SK-N-SH (cell line): ENCODE data around the gene ABHD2. TPM values are rescaled to one million over a fixed set of nuclear protein-coding genes. Genes with fewer than 3 reads are reported as not detected.

Experiments
- CTCF ChIA-PET: fragments of 300-600, 350-600 bp; formaldehyde crosslinking; extraction: SDS; loops from one replicate; lab custom pipeline; 2021; lab: Yijun Ruan, JAX
- POLR2A ChIA-PET: fragments of 350-600 bp; sonication (Branson Sonifier 250); formaldehyde crosslinking; extraction: SDS; loops from one replicate; lab custom pipeline; 2020; ENCODE audit warnings: antibody characterized with exemption, inconsistent platforms; lab: Yijun Ruan, JAX
- DNase-seq: peaks from one replicate; pipeline ENCODE4 v3.0.0; 2012
- H2AFZ ChIP-seq: fragments of 200-600 bp; sonication (generic); 2 replicates; pipeline ENCODE4 v1.8.1; 2016; ENCODE audit warnings: antibody characterized with exemption, mild to moderate bottlenecking, low read depth
- H3F3A ChIP-seq: fragments of 200-600 bp; sonication (generic); replicated peaks from 2 replicates; pipeline ENCODE3; 2016; ENCODE audit warnings: antibody characterized with exemption, mild to moderate bottlenecking; ENCODE audit not compliant: insufficient read depth
- H3K27ac ChIP-seq, 2 experiments: fragments of 200-500 bp in 1 of 2; fragments of 200-600 bp in 1 of 2; sonication (Bioruptor generic) in 1 of 2; sonication (generic), shearing (Covaris generic) in 1 of 2; 2 replicates each; pipeline versions ENCODE4 v1.5.1 to v1.6.1; 2014 to 2016; ENCODE audit warnings: low read depth in 2 of 2, inconsistent platforms in 1 of 2, low read length in 1 of 2, mild to moderate bottlenecking in 1 of 2, mixed read lengths in 1 of 2
- H3K27me3 ChIP-seq: fragments of 200-600 bp; sonication (generic), shearing (Covaris generic); 2 replicates; pipeline ENCODE4 v1.6.1; 2016; ENCODE audit warnings: mixed run types; ENCODE audit not compliant: insufficient read depth
- H3K36me3 ChIP-seq, 2 experiments: fragments of 200-500 bp in 1 of 2; fragments of 200-600 bp in 1 of 2; sonication (Bioruptor generic) in 1 of 2; sonication (generic) in 1 of 2; replicated peaks in 1 of 2; 2 replicates each; pipeline versions ENCODE3 to v1.5.1; 2014 to 2016; ENCODE audit warnings: low read length in 1 of 2, mild to moderate bottlenecking in 1 of 2; ENCODE audit not compliant: insufficient read depth in 2 of 2, control insufficient read depth in 1 of 2
- H3K4me1 ChIP-seq, 2 experiments: fragments of 200-500 bp in 1 of 2; fragments of 200-600 bp in 1 of 2; sonication (Bioruptor generic) in 1 of 2; sonication (generic), shearing (Covaris generic) in 1 of 2; 2 replicates each; pipeline versions ENCODE4 v1.5.1 to v1.6.1; 2014 to 2016; ENCODE audit warnings: low read depth in 1 of 2, low read length in 1 of 2, mixed run types in 1 of 2; ENCODE audit not compliant: insufficient read depth in 2 of 2, control insufficient read depth in 1 of 2
- H3K4me2 ChIP-seq: fragments of 200-600 bp; sonication (generic), shearing (Covaris generic); 2 replicates; pipeline ENCODE4 v1.6.1; 2017; ENCODE audit warnings: mixed run types
- H3K4me3 ChIP-seq, 2 experiments: fragments of 200-500 bp in 1 of 2; fragments of 200-600 bp in 1 of 2; sonication (Bioruptor generic) in 1 of 2; sonication (generic), shearing (Covaris generic) in 1 of 2; 2 replicates each; pipeline versions ENCODE4 v1.5.1 to v1.8.1; 2014 to 2016; ENCODE audit warnings: low read depth in 2 of 2, inconsistent platforms in 1 of 2, low read length in 1 of 2, mild to moderate bottlenecking in 1 of 2, mixed read lengths in 1 of 2, moderate library complexity in 1 of 2
- H3K79me2 ChIP-seq: fragments of 200-600 bp; sonication (generic); 2 replicates; pipeline ENCODE4 v1.8.1; 2017; ENCODE audit warnings: mild to moderate bottlenecking; ENCODE audit not compliant: insufficient read depth
- H3K9ac ChIP-seq: fragments of 200-600 bp; sonication (generic); 2 replicates; pipeline ENCODE4 v1.6.1; 2017; ENCODE audit warnings: mixed run types
- H3K9me2 ChIP-seq: fragments of 200-600 bp; sonication (generic); 2 replicates; pipeline ENCODE4 v1.6.1; 2017; ENCODE audit warnings: mixed run types
- H3K9me3 ChIP-seq: fragments of 200-600 bp; sonication (generic); 2 replicates; pipeline ENCODE4 v1.6.1; 2017; ENCODE audit warnings: mixed run types, mild to moderate bottlenecking, moderate library complexity
- H4K20me1 ChIP-seq: fragments of 200-600 bp; sonication (generic); 2 replicates; pipeline ENCODE4 v1.6.1; 2017; ENCODE audit warnings: mild to moderate bottlenecking, mixed run types; ENCODE audit not compliant: insufficient read depth
- FOSL2 ChIP-seq: IDR thresholded peaks from 2 replicates; pipeline ENCODE4 v1.4.0; 2012; ENCODE audit warnings: low read depth, mild to moderate bottlenecking, moderate library complexity, borderline replicate concordance
- GATA2 ChIP-seq: sonication (generic); formaldehyde crosslinking; IDR thresholded peaks from 2 replicates; pipeline ENCODE4 v1.5.0; 2020; ENCODE audit warnings: mild to moderate bottlenecking, missing genetic modification reagents
- IRF3 ChIP-seq: fragments of 150-350 bp; IDR thresholded peaks from 2 replicates; pipeline ENCODE4 v1.6.1; 2016; ENCODE audit warnings: mild to moderate bottlenecking, low read depth, low read length
- JUND ChIP-seq: IDR thresholded peaks from 2 replicates; pipeline ENCODE4 v1.4.0; 2012
- NFIC ChIP-seq: IDR thresholded peaks from 2 replicates; pipeline ENCODE4 v1.4.0; 2012; ENCODE audit warnings: borderline replicate concordance
- PBX3 ChIP-seq: IDR thresholded peaks from 2 replicates; pipeline ENCODE4; 2012
- RAD21 ChIP-seq: IDR thresholded peaks from 2 replicates; pipeline ENCODE4 v1.6.1; 2012; ENCODE audit warnings: mild to moderate bottlenecking, low read length
- SIN3A ChIP-seq: IDR thresholded peaks from 2 replicates; pipeline ENCODE4 v1.6.1; 2012; ENCODE audit warnings: low read depth, mild to moderate bottlenecking, low read length, moderate library complexity, borderline replicate concordance
- TAF1 ChIP-seq: IDR thresholded peaks from 2 replicates; pipeline ENCODE4 v1.6.1; 2012; ENCODE audit warnings: low read depth, mild to moderate bottlenecking, low read length, moderate library complexity, borderline replicate concordance
- TEAD4 ChIP-seq: IDR thresholded peaks from 2 replicates; pipeline ENCODE4 v1.4.0; 2012; ENCODE audit warnings: mild to moderate bottlenecking, borderline replicate concordance; ENCODE audit not compliant: insufficient read depth
- YY1 ChIP-seq: IDR thresholded peaks from 2 replicates; pipeline ENCODE4 v1.4.0; 2012; ENCODE audit warnings: low read depth, mild to moderate bottlenecking
- WGBS: methylation state at CpG from one replicate; pipeline ENCODE4 v1.1.6; 2017; ENCODE audit warnings: low lambda C conversion rate; 5-methylcytosine and 5-hydroxymethylcytosine counted together
- polyA plus RNA-seq, 3 experiments: library from polyadenylated mRNA; depleted of rRNA; stranded (reverse); fragments of >200 nt; gene quantifications; 2 replicates each; pipeline ENCODE4 v1.2.3, GENCODE V29; 2012

Gene ABHD2
- polyA plus RNA-seq, 1 of the 3 experiments (the other 2 are of a cell fraction) = 19.2 TPM

GRCh38 chr15:89051875-89052274, 36.4 kb upstream of the ABHD2 start (continued):
- no peak for TF ChIP-seq IRF3

- POLR2A ChIA-PET = interaction anchor here (0.6 kb wide), 1 partner anchor 42 kb away, joined by 3 read pairs; no protein-coding TSS in a partner anchor
Observed at GRCh38 chr15:89052474-89052873, 35.8 kb upstream of the ABHD2 start.

GRCh38 chr15:89054873-89055272, 33.4 kb upstream of the ABHD2 start:
- no peaks in the 10 kb centered on the region for H3K9me2 ChIP-seq
- H3K9me3 ChIP-seq = no peaks in the 10 kb centered on the region
- H3K4me2 ChIP-seq = no peak overlapping the region
- H3K36me3 ChIP-seq = no peaks in the 10 kb centered on the region
- H3K4me3 ChIP-seq = no peak overlapping the region
- H4K20me1 ChIP-seq = no peaks in the 10 kb centered on the region
- no peak for DNase-seq
- TF ChIP-seq RAD21 (no peak), FOSL2 (no peak), TAF1 (no peak), YY1 (no peak), NFIC (no peak), SIN3A (no peak), JUND (no peak), TEAD4 (no peak)
- TF ChIP-seq, all 33 proteins: peak for 0
- no peak overlapping the region for H3K27ac ChIP-seq
- H2AFZ ChIP-seq = no peak overlapping the region
- ChIA-PET CTCF (interaction anchor here (0.7 to 13.0 kb wide), 5 partner anchors 30 to 150 kb away, joined by 3 to 363 read pairs (median 5); no protein-coding TSS in a partner anchor), POLR2A (no interaction called here)
- H3F3A ChIP-seq = peaks cover 6% of the 10 kb centered on the region
- no peaks in the 10 kb centered on the region for H3K27me3 ChIP-seq
- H3K9ac ChIP-seq = no peak overlapping the region
- WGBS = 95% methylated on average over 6 of the region's 6 CpGs
- peaks cover 0 to 2% of the 10 kb centered on the region in 2 experiments; a peak in 2 of 4 replicates for H3K4me1 ChIP-seq
- H3K79me2 ChIP-seq = no peaks in the 10 kb centered on the region

More at GRCh38 chr15:89052474-89052873, 35.8 kb upstream of the ABHD2 start:
- no peak overlapping the region for H3K4me3 ChIP-seq
- H3K4me2 ChIP-seq = no peak overlapping the region
- H2AFZ ChIP-seq = no peak overlapping the region
- 74% methylated on average over 3 of the region's 3 CpGs for WGBS
- no peaks in the 10 kb centered on the region for H3K9me2 ChIP-seq
- no peak for DNase-seq
- no peaks in the 10 kb centered on the region; a peak in 1 of 4 replicates for H3K4me1 ChIP-seq
- peaks cover 6% of the 10 kb centered on the region for H3F3A ChIP-seq
- no peaks in the 10 kb centered on the region for H4K20me1 ChIP-seq
- no peaks in the 10 kb centered on the region for H3K36me3 ChIP-seq
- H3K27ac ChIP-seq = peak overlapping the region in 1 of 2 experiments; percentile 64; a peak in 2 of 4 replicates
- H3K9me3 ChIP-seq = no peaks in the 10 kb centered on the region
- TF ChIP-seq TEAD4 (no peak), PBX3 (no peak), GATA2 (no peak)
- no peaks in the 10 kb centered on the region for H3K27me3 ChIP-seq
- no peaks in the 10 kb centered on the region for H3K79me2 ChIP-seq
- H3K9ac ChIP-seq = no peak overlapping the region
- CTCF ChIA-PET = interaction anchor here (0.9 to 13.0 kb wide), 5 partner anchors 9 to 154 kb away, joined by 3 to 363 read pairs (median 3); no protein-coding TSS in a partner anchor
